Brain pericyte (primary cell): ENCODE data around the gene AXIN1.
"Not testable (repeated sequence)": the region's sequence is repeated elsewhere in the genome, so short reads cannot be mapped to it uniquely, and the experiment has no call there.

Experiments used
- DNase-seq: peaks from one replicate; pipeline ENCODE4 v3.0.0-alpha.2; 2012; ENCODE audit warnings: low read depth, low spot score

AXIN1 gene

DNA sequence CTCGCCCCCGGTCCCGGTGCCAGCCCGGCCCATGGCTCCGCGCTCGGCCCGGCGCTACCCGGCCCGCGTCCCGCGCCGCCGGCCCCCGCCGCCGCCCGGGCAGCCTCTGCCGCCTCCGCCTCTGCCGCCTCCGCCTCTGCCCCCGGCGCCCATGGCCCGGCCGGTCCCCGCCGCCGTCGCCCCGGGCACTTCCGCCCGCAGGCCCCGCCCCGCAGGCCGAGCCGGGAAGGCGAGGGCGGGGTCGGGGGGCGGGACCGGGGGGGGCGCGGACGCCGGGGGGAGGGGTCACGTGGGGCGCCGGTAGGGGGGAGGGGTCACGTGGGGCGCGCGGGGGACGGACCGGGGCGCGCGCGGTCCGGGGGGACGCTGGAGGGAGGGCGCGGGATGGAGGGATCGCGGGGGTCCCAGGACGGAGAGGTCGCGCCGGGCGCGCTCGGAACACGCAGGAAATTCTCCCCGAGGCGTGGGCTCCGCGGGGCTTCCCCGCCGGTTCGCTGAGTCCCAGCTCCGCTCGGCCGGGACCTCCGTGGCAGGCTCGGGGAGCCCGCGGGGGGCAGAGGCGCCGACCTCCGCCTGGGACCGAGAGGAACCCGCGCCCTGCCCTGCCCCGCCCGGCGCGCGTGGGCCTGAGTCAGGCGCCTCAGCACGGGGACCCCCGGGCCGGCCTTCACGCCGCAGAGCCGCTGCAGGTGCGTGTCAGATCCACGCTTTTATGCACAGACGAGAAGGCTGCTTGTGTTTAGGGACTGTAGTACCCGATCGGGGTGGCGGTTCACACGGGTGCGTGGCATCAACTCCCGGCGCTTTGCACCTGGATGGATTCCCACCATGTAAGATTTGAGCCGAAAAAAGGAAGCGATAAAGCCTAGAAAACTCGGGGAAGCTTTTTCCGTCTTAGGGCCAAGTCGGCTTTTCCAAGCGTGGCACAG lies 29.5 kb upstream of the AXIN1 start, which contains the start of gene PGAP6:
Gene PGAP6, minus strand, starts transcription at position 190 of the 929 bp plus-strand sequence. Its CDS starts 157 bp downstream, at position 33.
- no peak for DNase-seq

DNA sequence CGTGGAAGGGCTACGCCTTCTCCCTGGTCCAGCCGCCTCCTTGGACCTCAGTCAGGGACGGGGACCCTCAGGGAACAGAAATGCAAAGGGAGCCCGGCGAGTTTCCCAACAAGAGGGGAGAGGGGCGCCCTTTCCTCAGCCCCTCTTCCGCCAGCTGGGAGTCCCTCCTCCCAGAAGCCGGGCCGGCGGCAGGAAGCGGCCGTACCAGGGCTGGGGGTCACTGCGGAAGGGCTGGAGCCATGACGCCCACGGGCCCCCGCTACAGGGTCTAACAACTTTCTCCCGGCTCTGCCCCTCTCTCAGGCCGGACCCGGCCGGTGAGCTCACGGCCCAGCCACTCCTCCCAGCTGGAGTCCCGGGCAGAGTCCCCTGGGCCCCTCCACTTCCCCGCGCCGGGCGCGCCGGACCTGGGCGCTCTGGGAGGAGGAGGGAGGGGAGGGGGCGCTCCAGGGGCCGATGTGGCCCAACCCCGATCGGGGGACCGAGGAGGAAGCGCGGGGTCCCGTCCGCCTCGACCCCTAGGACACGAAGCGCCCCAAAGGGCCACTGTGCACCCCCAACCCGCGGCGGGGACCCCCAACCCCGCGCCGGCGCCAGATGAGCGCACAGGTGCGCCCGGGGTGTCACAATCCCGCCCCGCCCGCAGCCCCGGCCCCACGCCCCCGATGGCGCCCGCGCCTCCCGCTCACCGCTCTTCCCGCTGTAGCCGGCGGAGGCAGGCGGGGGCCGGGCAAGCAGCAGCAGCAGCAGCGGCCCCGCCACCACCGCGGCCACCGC lies 28.7 kb upstream of the AXIN1 start:
- no peak for DNase-seq

DNA sequence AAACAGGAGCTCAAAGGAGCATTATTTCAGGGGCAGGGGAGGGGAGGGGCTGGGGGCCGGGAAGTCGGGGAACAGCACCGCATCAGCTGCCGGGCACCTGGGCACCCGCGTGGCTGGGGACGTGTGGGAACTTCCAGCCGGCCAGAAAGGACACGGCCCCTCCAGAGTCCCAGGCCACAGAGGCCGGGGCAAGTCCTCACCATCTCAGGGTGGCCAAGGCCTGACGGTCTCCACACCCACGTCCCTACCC lies 28.2 kb upstream of the AXIN1 start:
- no peak for DNase-seq

DNA sequence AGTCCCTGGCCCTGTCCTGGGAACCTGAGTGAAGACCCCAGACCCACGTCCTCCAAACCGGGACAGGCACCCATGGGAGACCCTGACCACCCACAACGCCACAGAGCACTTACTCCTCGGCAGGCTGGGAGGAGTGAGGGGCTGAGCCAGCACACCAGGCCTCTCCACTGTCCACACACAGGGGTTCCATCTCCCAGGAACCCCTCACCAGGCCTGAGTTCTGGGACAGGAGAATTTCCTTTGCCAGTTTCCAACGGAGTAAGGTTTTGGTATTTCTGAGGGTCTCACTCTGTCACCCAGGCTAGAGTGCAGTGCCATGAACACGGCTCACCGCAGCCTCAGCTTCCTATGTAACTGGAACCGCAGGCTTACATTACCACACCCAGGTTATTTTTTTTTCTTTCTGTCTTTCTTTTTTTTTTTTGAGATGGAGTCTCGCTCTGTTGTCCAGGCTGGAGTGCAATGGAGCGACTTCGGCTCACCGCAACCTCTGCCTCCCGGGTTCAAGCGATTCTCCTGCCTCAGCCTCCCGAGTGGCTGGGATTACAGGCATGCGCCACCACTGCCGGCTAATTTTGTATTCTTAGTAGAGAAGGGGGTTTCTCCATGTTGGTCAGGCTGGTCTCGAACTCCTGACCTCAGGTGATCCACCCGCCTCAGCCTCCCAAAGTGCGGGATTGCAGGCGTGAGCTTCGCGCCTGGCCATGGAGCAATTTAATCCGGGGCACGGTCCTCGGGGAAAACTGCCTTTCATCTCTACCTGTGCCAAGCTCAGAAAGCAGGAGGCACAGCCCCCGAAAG lies 27.6 kb upstream of the AXIN1 start:
- DNase-seq = no peak

DNA sequence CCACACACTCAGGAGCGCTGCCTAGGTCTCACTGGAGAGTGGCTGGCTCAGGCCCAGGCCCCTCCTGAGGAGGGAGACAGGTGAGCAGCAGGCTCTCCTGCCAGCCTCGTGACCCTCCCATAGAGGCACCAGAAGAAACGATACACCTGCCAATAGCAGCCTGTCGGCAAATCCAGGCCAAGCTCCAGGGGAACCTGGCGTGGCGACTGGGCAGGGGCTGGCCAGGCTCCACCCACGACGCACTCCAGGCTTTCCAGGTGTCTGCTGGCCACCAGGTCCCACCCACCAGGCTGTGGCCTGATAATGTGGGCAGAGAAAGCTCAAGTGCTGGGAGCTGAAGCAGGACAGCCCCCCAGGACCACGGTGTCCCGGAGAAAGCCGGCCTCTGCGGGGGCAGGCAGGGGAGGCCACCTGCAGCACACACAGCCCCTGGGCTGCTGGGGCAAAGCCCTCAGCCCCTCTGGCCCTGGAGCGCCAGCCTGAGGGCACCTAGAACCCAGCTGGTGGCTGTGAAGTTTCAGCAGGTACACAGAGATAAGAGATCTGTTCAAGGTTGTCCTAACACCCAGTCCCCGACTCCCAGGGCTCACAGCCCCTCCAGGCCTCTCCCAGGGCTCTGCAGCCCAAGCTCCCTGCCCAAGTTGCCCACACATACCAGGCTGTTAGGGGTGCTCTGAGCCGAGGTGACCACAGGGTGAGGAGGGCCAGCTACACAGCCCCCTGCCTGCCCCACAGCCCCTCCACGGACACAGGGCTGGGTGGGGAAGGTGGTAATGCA lies 26.8 kb upstream of the AXIN1 start:
- DNase-seq = no peak

DNA sequence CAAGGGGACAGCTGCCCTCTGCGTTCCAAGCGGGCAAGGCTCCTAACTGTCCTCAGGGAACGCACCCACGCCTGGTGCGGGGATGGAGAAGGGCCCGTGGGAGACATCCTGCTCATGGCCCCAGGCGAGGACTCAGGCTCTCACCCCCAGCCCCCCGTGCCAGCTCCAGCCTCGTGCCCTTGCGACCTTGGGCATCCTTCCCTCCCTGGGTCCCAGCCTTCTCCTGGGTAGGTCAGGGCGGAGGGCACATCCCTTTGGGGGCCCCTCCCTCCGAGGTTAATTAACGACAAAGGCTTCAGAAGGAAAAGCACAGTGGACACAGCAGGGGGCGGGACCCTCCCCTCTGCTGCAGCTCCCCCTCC lies 26.3 kb upstream of the AXIN1 start:
- DNase-seq = no peak

DNA sequence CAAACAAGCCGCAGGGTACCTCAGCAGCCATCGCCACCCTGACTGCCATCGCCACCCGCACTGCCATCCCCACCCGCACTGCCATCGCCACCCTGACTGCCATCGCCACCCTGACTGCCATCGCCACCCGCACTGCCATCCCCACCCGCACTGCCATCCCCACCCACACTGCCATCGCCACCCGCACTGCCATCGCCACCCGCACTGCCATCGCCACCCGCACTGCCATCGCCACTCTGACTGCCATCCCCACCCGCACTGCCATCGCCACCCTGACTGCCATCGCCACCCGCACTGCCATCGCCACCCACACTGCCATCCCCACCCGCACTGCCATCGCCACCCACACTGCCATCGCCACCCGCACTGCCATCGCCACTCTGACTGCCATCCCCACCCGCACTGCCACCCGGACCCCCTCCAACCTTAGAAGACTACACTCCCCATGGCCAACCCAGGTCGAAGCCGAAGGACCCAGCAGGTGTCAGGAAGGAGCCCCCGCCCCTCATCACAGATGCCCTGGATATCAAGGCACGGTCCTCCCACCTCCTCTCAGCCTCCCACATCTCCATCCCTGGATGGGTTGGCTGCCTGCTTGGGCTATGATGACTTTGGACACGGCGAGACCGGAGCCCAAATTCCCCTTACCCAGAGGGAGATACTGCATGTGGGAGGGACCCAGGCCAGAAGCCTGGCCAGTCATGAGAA lies 25.7 kb upstream of the AXIN1 start:
- not testable (repeated sequence) for DNase-seq

DNA sequence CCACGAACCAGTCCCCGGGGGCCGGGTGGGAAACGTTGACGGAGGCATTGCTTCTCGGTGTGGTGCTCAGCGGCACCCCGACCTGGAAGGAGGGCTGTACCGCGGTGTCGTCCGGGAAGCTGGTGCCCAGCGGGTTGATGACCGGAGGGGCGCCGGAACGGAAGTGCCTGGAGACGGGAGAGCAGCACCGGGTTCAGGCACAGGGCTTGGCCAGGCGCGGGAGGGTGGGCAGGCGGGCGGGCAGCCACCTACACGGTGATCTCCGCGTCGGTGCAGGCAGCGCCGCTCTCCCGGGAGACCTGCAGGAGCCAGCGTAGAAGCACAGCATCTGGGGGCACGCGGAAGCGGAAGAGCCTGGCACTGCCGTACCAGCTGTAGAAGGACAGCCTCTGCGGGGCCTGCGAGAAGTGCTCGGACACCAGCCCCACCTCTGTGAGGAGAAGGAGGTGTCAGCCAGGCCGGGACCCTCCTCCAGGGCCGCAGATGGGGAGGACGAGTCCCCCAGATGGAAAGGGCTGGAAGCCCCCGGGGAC lies 25.0 kb upstream of the AXIN1 start:
- DNase-seq = no peak

DNA sequence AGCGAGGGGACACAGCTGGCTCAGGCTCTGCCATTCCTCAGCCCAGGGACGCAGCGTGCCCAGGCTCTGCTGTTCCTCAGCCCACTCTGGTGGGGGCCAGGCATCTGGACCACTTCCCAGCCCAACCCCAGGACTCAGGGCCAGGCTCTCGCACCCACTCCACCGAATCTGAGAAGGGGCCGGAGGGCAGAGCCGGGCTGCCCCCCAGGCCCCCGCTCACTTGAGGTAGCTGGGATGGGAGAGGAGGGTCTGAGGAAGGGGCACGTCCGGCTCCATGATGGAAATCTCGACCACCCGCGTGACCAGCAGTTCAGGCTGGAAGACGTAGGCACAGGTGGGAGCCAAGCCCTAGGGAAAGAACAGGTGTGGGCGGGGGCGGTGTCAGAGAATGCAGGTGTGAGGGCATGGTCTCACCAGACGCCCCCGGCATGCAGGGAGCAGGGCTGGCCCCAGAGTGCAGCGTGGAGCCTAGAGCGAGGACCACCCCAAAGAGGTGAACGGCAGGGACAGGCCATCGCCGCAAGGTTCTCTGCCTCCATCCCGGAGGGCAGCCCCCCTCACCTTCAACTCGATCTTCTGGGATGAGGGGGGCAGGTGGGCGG lies 24.4 kb upstream of the AXIN1 start:
- DNase-seq = no peak

DNA sequence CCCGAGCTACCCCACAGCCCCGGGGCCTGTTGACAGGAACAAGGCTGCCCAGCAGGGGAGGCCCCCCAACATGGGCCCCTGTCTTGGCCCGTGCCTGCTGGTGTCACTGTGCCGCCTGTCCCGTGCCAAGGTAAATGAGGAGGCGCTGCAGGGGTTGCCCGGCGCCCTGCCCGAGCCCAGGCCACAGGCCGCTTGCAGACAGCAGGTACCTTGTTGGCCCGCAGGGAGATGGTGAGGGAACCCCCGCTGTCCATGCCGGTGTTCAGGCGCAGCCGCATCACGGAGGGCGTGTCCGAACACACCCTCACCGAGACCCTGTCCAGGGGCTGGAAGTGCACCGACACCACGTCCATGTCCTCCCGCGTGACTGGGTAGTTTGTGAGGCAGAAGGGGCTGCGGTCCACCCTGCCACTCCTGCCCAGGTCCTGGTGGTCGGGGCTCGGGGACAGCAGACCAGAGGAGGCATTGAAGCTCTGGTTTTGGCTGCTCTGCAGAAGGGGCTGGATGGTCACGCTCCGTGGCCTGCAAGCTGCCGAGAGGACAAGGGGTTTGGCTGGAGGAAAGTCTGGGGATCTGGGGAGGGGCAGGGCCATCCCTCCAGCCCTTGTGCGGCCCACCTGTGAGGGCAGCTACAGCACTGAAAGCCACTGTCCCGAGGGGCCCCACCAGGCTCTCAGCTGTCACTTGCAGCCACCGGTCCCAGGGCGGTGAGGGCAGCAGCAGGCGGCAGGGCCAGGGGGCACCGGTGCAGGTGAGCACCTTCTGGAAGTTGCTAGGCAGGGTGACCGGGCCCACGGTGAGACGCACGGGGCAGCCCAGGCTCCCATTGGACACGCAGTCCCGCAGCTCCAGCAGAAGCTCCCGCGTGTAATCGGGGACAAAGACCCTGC lies 23.6 kb upstream of the AXIN1 start:
- no peak for DNase-seq

DNA sequence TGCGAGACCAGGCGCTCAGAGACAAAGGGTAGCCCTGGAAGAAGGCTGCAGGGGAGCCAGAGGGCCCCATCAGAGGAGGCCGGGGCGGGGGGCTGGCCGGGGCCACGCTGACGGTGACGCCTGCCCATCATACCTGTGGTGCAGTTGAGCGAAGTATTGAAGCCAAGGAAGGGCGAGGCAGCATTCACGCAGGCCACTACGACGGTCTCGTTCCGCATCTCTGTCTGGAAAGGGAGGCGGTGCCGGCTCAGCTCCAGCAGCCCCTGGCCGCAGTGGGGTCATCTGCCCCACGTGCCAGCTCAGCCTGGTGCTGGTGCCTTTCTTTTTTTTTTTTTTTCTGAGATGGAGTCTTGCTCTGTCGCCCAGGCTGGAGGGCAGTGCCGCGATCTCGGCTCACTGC lies 22.7 kb upstream of the AXIN1 start:
- no peak for DNase-seq

DNA sequence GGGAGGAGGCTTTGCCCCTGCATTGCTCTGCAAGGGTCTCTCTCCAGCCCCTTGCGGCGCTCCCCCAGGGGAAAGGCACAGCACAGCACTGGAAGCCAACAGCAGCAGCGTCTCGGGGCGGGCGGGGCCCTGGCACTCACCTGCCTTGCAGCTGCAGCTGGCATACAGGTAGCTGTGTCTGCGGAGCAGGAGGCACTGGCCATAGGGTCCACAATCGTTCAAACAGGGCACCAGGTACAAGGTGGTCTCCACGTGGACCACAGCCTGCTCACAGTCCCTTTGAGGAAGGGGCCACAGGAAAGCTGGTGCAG lies 22.0 kb upstream of the AXIN1 start:
- no peak for DNase-seq

DNA sequence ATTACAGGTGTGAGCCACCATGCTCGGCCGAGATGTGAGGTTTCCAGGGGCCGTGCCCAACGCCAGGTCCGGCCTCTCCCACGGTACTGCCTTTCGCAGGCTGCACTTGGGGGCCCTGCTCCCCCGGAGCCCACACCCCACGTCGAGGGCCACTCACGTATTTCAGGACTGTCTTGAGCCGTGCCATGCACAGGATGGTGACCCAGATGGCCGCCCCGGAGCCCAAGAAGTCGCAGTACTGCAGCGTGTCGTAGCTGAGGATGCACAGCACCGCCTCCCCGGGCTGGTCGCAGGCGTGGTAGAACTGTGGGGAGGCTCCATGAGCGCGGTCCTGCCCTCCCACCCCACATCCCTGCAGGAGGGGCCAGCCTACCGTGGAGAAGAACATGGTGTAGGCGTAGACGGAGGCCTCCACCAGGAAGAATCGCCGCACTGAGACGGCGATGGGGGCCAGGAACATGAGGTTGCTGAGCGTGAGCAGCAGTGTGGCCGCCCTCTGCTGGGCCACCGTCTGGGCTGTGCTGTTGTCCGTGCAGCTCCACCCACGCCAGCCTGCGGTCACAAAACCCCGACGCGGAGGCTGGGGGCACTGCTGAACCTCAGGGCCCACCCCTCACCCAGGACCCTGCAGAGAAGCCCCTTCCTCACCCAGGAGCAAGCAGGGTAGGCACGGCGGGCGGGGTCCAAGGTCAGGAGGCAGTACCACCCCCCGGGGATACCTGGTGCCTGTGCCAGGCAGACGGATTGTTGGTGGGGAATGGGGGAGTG lies 21.5 kb upstream of the AXIN1 start:
- DNase-seq = no peak

DNA sequence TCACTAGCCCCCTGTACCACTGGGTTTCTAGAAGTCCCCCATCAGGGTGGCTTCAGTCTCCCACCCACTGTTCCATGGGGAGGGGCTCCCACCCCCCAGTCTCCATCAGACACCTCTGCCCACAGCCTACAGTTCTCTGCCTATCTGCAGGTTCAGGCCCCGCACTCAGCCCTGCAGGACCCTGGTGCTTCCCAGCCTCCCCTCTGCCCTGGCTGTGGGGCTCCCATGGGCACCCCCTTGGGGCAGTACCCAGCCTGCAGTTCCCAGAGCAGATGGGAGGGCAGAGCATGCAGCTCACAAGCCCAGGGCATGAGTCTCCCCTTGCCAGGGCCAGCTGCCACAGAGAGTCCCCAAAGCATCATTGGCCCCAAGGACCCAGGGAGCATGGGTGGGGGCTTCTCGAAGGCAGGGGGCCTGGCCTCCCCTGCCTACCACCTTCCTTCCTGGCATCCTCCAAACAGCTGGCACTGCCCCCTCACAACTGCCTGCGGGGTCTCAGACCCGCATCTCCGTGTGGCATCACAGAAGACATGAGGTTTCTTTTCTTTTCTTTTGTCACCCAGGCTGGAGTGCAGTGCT lies 20.6 kb upstream of the AXIN1 start:
- DNase-seq = no peak

DNA sequence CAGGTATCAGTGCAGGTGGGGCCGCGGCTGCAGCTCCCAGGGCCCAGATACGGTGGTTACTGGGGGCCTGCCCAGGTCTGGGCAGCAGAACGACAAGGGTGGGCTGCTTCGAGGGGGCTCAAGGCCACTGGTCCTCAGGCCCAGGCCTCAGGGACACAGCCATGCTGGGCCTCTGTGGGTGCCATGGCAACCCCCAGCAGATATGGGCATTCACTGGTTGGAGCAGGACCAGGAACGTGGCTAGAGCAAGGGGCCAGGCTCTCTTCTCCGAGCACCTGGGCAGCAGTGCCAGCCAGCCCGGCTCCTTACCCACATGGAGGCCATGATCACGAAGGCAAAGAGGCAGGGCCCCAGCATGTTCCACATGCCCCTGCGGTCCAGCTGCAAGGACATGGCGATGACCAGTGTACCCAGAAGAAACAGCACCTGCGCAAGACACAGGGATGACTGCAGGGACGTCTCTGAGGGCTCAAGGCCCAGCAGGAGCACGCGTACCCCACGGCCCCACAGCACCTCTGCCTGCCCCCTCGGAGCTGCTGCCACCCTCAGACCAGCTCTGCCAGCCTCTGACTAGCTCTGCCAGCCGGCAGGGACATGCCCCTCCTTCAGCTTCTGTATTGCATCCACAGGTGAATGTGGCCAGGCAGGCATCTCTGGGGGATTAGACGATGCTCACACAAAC lies 19.9 kb upstream of the AXIN1 start:
- DNase-seq = no peak

DNA sequence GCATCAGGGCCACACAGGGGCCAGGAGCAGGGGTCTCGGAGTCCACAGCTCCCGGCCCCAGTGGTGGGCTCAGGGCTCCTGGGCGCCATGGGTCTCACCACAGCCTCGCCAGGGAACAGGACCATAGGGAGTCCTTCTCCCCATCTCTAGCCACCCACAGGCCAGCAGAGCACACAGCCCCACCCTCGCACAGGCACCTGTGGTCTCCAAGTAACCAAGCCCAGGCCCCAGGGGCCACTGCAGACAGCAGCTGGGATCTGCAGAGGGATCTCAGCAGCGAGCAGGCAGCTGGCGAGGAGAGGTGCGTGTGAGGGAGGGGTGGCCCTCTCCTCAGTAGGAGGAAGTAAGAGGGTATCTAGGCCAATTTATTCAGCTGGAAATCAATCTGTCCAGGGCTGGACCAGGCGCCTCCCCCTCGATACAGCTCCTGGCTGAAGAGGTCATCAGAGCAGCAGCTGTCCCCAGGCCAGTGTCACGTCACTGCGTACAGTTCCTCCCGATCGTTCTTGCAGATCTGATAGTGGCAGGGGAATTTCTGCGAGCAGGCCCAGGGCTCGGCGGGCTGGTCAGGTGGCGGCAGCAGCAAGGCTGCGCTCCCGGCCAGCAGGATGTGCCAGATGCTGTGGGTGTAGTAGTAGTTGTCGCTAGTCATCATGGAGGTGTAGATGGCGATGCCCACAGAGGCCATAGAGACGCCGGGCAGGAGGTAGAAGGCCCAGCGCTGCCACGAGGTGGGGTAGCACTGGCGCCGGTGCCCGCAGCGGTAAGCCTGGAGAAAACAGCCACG lies 19.2 kb upstream of the AXIN1 start:
- no peak for DNase-seq

DNA sequence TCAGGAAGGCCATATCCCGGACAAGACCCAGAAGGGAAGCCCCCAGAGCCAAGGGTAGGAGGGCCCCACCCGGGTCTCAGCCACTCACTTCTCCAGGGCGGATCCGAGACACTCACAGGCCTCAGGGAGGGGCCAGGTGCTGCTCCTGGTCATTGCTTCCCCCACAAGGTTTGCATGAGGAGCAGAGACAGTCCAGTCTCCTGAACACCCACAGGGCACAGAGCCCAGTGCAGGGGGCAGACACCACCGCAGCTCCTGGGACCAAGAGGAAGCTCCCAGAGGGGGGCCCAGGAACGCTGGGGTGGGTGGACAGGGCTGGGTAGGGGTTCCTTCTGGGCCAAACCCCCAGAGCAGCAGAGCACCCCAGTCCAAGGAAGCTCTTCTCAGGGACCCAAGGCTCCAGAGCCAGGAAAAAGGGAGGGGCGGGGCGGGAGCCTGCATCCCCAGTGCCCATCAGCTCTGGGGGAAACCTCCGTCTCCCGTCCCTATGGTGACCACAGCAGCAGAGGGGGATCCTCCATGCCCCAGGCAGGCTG lies 18.5 kb upstream of the AXIN1 start:
- no peak for DNase-seq
